ENCODE results near the gene GPR176. TPM values are rescaled to one million over a fixed set of nuclear protein-coding genes. Genes with fewer than 3 reads are reported as not detected.
"Not testable (repeated sequence)": the region's sequence is repeated elsewhere in the genome, so short reads cannot be mapped to it uniquely, and the experiment has no call there.

GPR176 gene
- total RNA-seq, 1 donor from 2014 or later: 20.6 TPM

GRCh38 chr15:39898317-39898716 lies 21.7 kb downstream of the GPR176 start:
- H3K4me2 ChIP-seq: peak overlapping the region; percentile 39
- H3K9ac ChIP-seq: no peak overlapping the region
- Mint-ChIP-seq H3K9me3 (peaks cover 6% of the 10 kb centered on the region), H3K4me3 (no peak overlapping the region), H3K4me1 (peaks cover 20% of the 10 kb centered on the region), H3K27ac (no peak overlapping the region), H3K27me3 (ENCODE audit: insufficient read depth, low read depth) (no peaks in the 10 kb centered on the region), H3K36me3 (no peaks in the 10 kb centered on the region)
- no peaks in the 10 kb centered on the region for H3K9me3 ChIP-seq (ENCODE audit: low read depth)
- H4K20me1 ChIP-seq (ENCODE audit: low read depth): peaks cover 9% of the 10 kb centered on the region
- H3K27ac ChIP-seq: peak overlapping the region; percentile 88
- no peaks in the 10 kb centered on the region for H3K27me3 ChIP-seq
- peaks cover 49% of the 10 kb centered on the region for H3F3A ChIP-seq (ENCODE audit: low read depth)
- TF ChIP-seq EZH2 (IDR thresholded peaks at IDR 0.05) (no peak), EZH2phosphoT487 (IDR thresholded peaks at IDR 0.05) (no peak), CTCF (IDR thresholded peaks at IDR 0.05) (no peak)
- no peaks in the 10 kb centered on the region for H3K36me3 ChIP-seq
- DNase-seq (ENCODE audit: low spot score): no peak
- H3K4me3 ChIP-seq: no peak overlapping the region
- no peak overlapping the region for H2AFZ ChIP-seq (replicated peaks)
- peaks cover 65% of the 10 kb centered on the region for H3K4me1 ChIP-seq
- peaks cover 34% of the 10 kb centered on the region for H3K79me2 ChIP-seq (ENCODE audit: low read depth)

- TF ChIP-seq CTCF (IDR thresholded peaks at IDR 0.05) (no peak), EZH2phosphoT487 (IDR thresholded peaks at IDR 0.05) (no peak), EZH2 (IDR thresholded peaks at IDR 0.05) (no peak)
- Histone ChIP-seq H3K79me2 (ENCODE audit: low read depth) (peaks cover 34% of the 10 kb centered on the region), H3K27me3 (no peaks in the 10 kb centered on the region), H3K9me3 (ENCODE audit: low read depth) (no peaks in the 10 kb centered on the region), H3K27ac (no peak overlapping the region), H2AFZ (replicated peaks) (no peak overlapping the region), H3F3A (ENCODE audit: low read depth) (peaks cover 47% of the 10 kb centered on the region), H3K4me3 (no peak overlapping the region), H4K20me1 (ENCODE audit: low read depth) (no peaks in the 10 kb centered on the region), H3K4me1 (peaks cover 59% of the 10 kb centered on the region), H3K36me3 (no peaks in the 10 kb centered on the region), H3K4me2 (no peak overlapping the region), H3K9ac (no peak overlapping the region)
- Mint-ChIP-seq H3K27ac (no peak overlapping the region), H3K27me3 (ENCODE audit: insufficient read depth, low read depth) (no peaks in the 10 kb centered on the region), H3K9me3 (peaks cover 6% of the 10 kb centered on the region), H3K4me1 (peaks cover 17% of the 10 kb centered on the region), H3K4me3 (no peak overlapping the region), H3K36me3 (no peaks in the 10 kb centered on the region)
- DNase-seq (ENCODE audit: low spot score): no peak
Measured at GRCh38 chr15:39896846-39897245, 23.2 kb downstream of the GPR176 start.

GRCh38 chr15:39896101-39896500 lies 24.0 kb downstream of the GPR176 start:
- Histone ChIP-seq H3K27ac (no peak overlapping the region), H2AFZ (replicated peaks) (no peak overlapping the region), H4K20me1 (ENCODE audit: low read depth) (no peaks in the 10 kb centered on the region), H3K9ac (no peak overlapping the region), H3K36me3 (no peaks in the 10 kb centered on the region), H3K9me3 (ENCODE audit: low read depth) (no peaks in the 10 kb centered on the region), H3K4me1 (peaks cover 52% of the 10 kb centered on the region), H3F3A (ENCODE audit: low read depth) (peaks cover 40% of the 10 kb centered on the region), H3K79me2 (ENCODE audit: low read depth) (peaks cover 39% of the 10 kb centered on the region), H3K4me3 (no peak overlapping the region), H3K27me3 (no peaks in the 10 kb centered on the region), H3K4me2 (no peak overlapping the region)
- no peak for DNase-seq (ENCODE audit: low spot score)
- TF ChIP-seq CTCF (IDR thresholded peaks at IDR 0.05): no peak
- no peak for TF ChIP-seq EZH2phosphoT487 (IDR thresholded peaks at IDR 0.05)
- TF ChIP-seq EZH2 (IDR thresholded peaks at IDR 0.05): no peak
- Mint-ChIP-seq H3K27me3 (ENCODE audit: insufficient read depth, low read depth) (no peaks in the 10 kb centered on the region), H3K36me3 (no peaks in the 10 kb centered on the region), H3K27ac (no peak overlapping the region), H3K4me1 (peaks cover 15% of the 10 kb centered on the region), H3K9me3 (peaks cover 6% of the 10 kb centered on the region), H3K4me3 (no peak overlapping the region)

- not testable (repeated sequence) for H3K27ac ChIP-seq; H3K9me3 ChIP-seq (ENCODE audit: low read depth); H3K4me3 ChIP-seq; H3K27me3 ChIP-seq; DNase-seq (ENCODE audit: low spot score); H3K4me2 ChIP-seq; H3K9ac ChIP-seq; H3K27me3 Mint-ChIP-seq (ENCODE audit: insufficient read depth, low read depth); H3K4me3 Mint-ChIP-seq; H3K9me3 Mint-ChIP-seq; H2AFZ ChIP-seq (replicated peaks); H3K27ac Mint-ChIP-seq; H3K36me3 ChIP-seq; H3K36me3 Mint-ChIP-seq; H4K20me1 ChIP-seq (ENCODE audit: low read depth); H3K4me1 Mint-ChIP-seq
- peaks cover 32% of the 10 kb centered on the region for H3K4me1 ChIP-seq
- H3K79me2 ChIP-seq (ENCODE audit: low read depth): peaks cover 33% of the 10 kb centered on the region
- peaks cover 22% of the 10 kb centered on the region for H3F3A ChIP-seq (ENCODE audit: low read depth)
Measured at GRCh38 chr15:39893051-39893450, 27.0 kb downstream of the GPR176 start.

All from neural progenitor cell (in vitro differentiated cells).